Sigmoid colon (tissue), 7 donors: ENCODE measurements around the gene ABLIM2. TPM values are rescaled to one million over a fixed set of nuclear protein-coding genes. Genes with fewer than 3 reads are reported as not detected.

Source experiments
- DNase-seq: peaks from one replicate; pipeline ENCODE4 v3.0.0-alpha.2; 2019
- H3K27ac ChIP-seq, 4 donors: fragments of 200-600 bp; sonication (generic); one replicate each; pipeline ENCODE4 v1.5.1; 2016 to 2019; ENCODE audit warnings: mild to moderate bottlenecking in 1 of 4
- H3K27me3 ChIP-seq, 3 donors: fragments of 200-600 bp; sonication (generic); one replicate each; pipeline ENCODE4 v1.5.1; 2019; ENCODE audit warnings: mild to moderate bottlenecking in 1 of 3
- H3K36me3 ChIP-seq, 4 donors: fragments of 200-600 bp; sonication (generic); one replicate each; pipeline ENCODE4 v1.5.1; 2016 to 2019
- H3K4me1 ChIP-seq, 4 donors: fragments of 200-600 bp; sonication (generic); one replicate each; pipeline ENCODE4 v1.5.1; 2017 to 2019
- H3K4me3 ChIP-seq, 4 donors: fragments of 200-600 bp; sonication (generic); one replicate each; pipeline ENCODE4 v1.5.1; 2017 to 2019; ENCODE audit warnings: mild to moderate bottlenecking in 2 of 4, moderate library complexity in 1 of 4
- H3K9me3 ChIP-seq, 4 donors: fragments of 200-600 bp in 3 of 4; sonication (generic) in 3 of 4; one replicate each; pipeline versions ENCODE4 v1.5.1 to v1.6.1; 2013 to 2019
- CTCF ChIP-seq, 4 experiments: fragments of 450-650 bp in 3 of 4; fragments of 200-600 bp in 1 of 4; IDR thresholded peaks; one replicate each; pipeline ENCODE4 v1.5.1; 2016 to 2019; ENCODE audit warnings: antibody characterized with exemption in 4 of 4, mild to moderate bottlenecking in 3 of 4, moderate library complexity in 2 of 4
- EP300 ChIP-seq, 4 donors: sonication (generic); formaldehyde crosslinking; IDR thresholded peaks; one replicate each; pipeline ENCODE4 v1.6.1; 2017; ENCODE audit warnings: antibody characterized with exemption in 4 of 4
- POLR2A ChIP-seq, 2 donors: fragments of 450-650 bp; IDR thresholded peaks; one replicate each; pipeline ENCODE4 v1.6.1; 2016; ENCODE audit warnings: antibody characterized with exemption in 2 of 2, mild to moderate bottlenecking in 2 of 2, moderate library complexity in 2 of 2
- POLR2AphosphoS5 ChIP-seq, 4 donors: sonication (generic); formaldehyde crosslinking; IDR thresholded peaks; one replicate each; pipeline ENCODE4 v1.6.1; 2017; ENCODE audit warnings: antibody characterized with exemption in 4 of 4
- WGBS, 2 donors: extraction: QIAGEN DNeasy Blood & Tissue Kit; methylation state at CpG; one replicate each; pipeline ENCODE4 v1.1.7; 2013; 5-methylcytosine and 5-hydroxymethylcytosine counted together
- intact Hi-C: fragments of 100-400 bp; cut with DNase I; formaldehyde crosslinking; loops from one replicate; pipeline ENCODE4 v1.15.1; 2023
- polyA plus RNA-seq, 3 donors: library from polyadenylated mRNA; stranded (reverse); fragments of 200-250 nt; gene quantifications; one replicate each; pipeline ENCODE4 v1.2.3, GENCODE V29; 2013
- total RNA-seq, 4 donors: library from RNA; depleted of rRNA; stranded (reverse); fragments of >200 nt; gene quantifications; one replicate each; pipeline ENCODE4 v1.1.0, GENCODE V29; 2016
- donor health status: healthy with polysubstance abuse.
- donor health status: Bipolar disorder and iron deficiency.
- donor health status: healthy.

Gene ABLIM2
- total and polyA plus RNA-seq, 7 donors = 3.1 to 15.0 (median 7.4) TPM

DNA sequence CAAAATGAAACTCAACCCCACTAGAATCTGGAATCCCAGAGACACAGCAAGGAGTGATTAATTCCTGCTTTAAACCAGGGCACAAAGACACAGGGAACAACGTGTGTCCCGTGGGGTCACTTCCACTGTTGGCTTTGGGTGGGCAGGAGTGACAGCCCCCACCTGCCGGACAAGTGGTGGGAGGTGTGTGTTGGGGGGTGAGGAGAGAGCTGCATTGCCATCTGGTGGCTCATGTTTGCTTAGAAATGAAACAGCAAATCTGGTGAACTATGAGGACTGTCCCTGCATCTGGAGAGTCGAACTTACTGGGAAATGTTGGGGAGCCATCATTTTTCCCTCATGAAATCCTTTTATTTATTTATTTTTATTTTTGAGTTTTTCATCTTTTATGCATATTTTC is 143.1 kb downstream of the ABLIM2 start:
- Histone ChIP-seq H3K4me3 (no peak overlapping the region), H3K9me3 (no peaks in the 10 kb centered on the region), H3K4me1 (peaks cover 0 to 8% (median 7%) of the 10 kb centered on the region in 4 donors), H3K27ac (no peak overlapping the region), H3K27me3 (no peaks in the 10 kb centered on the region), H3K36me3 (no peaks in the 10 kb centered on the region)
- DNase-seq = no peak
- 42 to 71% methylated on average over 4 of the region's 4 CpGs for WGBS, 2 donors
- intact Hi-C loops = no loop called here
- TF ChIP-seq POLR2AphosphoS5 (IDR thresholded peaks at IDR 0.05) (no peak), CTCF (IDR thresholded peaks at IDR 0.05) (peak in 1 of 4 experiments; percentile 15)

- H3K4me1 ChIP-seq = peaks cover 0 to 13% (median 10%) of the 10 kb centered on the region in 4 donors
- 83 to 89% methylated on average over 10 of the region's 10 CpGs for WGBS, 2 donors
- intact Hi-C loops = no loop called here
- no peak overlapping the region for H3K4me3 ChIP-seq
- H3K27ac ChIP-seq = no peak overlapping the region
- DNase-seq = no peak
- H3K36me3 ChIP-seq = no peaks in the 10 kb centered on the region
- TF ChIP-seq POLR2A (IDR thresholded peaks at IDR 0.05) = no peak
- TF ChIP-seq POLR2AphosphoS5 (IDR thresholded peaks at IDR 0.05) = no peak
- TF ChIP-seq EP300 (IDR thresholded peaks at IDR 0.05) = no peak
- TF ChIP-seq CTCF (IDR thresholded peaks at IDR 0.05) = no peak
- no peaks in the 10 kb centered on the region for H3K9me3 ChIP-seq
- no peaks in the 10 kb centered on the region for H3K27me3 ChIP-seq
These were observed 144.5 kb downstream of the ABLIM2 start for GRCh38 chr4:8013976-8014726.

DNA sequence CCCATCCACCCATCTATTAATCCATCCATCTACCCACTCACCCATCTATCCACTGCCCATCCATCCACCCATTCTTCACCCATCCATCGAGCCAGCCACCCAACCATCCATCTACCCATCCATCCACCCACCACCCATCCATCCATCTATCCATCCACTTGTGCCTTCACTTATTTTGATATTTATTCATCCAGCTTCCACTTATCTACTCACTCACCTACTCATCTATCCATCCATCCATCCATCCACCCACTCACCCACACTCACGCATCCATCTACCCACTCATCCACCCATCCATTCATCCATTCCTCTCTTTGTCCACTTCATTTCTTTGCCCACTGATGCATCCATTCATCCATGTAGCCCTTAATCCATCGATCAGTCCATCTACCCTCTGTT is 146.1 kb downstream of the ABLIM2 start:
- no peaks in the 10 kb centered on the region for H3K9me3 ChIP-seq
- TF ChIP-seq EP300 (IDR thresholded peaks at IDR 0.05) = no peak
- DNase-seq = no peak
- H3K4me3 ChIP-seq = no peak overlapping the region
- H3K36me3 ChIP-seq = no peaks in the 10 kb centered on the region
- H3K27me3 ChIP-seq = no peaks in the 10 kb centered on the region
- intact Hi-C loops = no loop called here
- peaks cover 0 to 13% (median 10%) of the 10 kb centered on the region in 4 donors for H3K4me1 ChIP-seq
- 95% methylated on average over 3 of the region's 3 CpGs for WGBS, 2 donors
- H3K27ac ChIP-seq = no peak overlapping the region

- TF ChIP-seq POLR2A (IDR thresholded peaks at IDR 0.05) (no peak), POLR2AphosphoS5 (IDR thresholded peaks at IDR 0.05) (no peak), EP300 (IDR thresholded peaks at IDR 0.05) (no peak), CTCF (IDR thresholded peaks at IDR 0.05) (no peak)
- no peaks in the 10 kb centered on the region for H3K36me3 ChIP-seq
- no peak overlapping the region for H3K27ac ChIP-seq
- peak; percentile 78 for DNase-seq
- H3K4me3 ChIP-seq = no peak overlapping the region
- H3K27me3 ChIP-seq = no peaks in the 10 kb centered on the region
- H3K4me1 ChIP-seq = peaks cover 0 to 13% (median 10%) of the 10 kb centered on the region in 4 donors
- intact Hi-C loops = no loop called here
- H3K9me3 ChIP-seq = no peaks in the 10 kb centered on the region
- WGBS, 2 donors = 33 to 39% methylated on average over 12 of the region's 12 CpGs
These were observed 148.0 kb downstream of the ABLIM2 start for GRCh38 chr4:8010618-8011017.

GRCh38 chr4:8009710-8010511 is 148.7 kb downstream of the ABLIM2 start:
- no peak overlapping the region for H3K27ac ChIP-seq
- intact Hi-C loops = no loop called here
- peaks cover 0 to 13% (median 10%) of the 10 kb centered on the region in 4 donors for H3K4me1 ChIP-seq
- no peaks in the 10 kb centered on the region for H3K27me3 ChIP-seq
- TF ChIP-seq CTCF (IDR thresholded peaks at IDR 0.05) = no peak
- no peak for TF ChIP-seq POLR2AphosphoS5 (IDR thresholded peaks at IDR 0.05)
- no peak for TF ChIP-seq POLR2A (IDR thresholded peaks at IDR 0.05)
- no peak for TF ChIP-seq EP300 (IDR thresholded peaks at IDR 0.05)
- no peaks in the 10 kb centered on the region for H3K9me3 ChIP-seq
- DNase-seq = no peak
- peaks cover 0 to 5% (median 0%) of the 10 kb centered on the region in 4 donors for H3K36me3 ChIP-seq
- no peak overlapping the region for H3K4me3 ChIP-seq
- 70 to 84% methylated on average over 28 of the region's 28 CpGs for WGBS, 2 donors
